ENCODE data around the gene SV2B.

The SV2B gene

DNA sequence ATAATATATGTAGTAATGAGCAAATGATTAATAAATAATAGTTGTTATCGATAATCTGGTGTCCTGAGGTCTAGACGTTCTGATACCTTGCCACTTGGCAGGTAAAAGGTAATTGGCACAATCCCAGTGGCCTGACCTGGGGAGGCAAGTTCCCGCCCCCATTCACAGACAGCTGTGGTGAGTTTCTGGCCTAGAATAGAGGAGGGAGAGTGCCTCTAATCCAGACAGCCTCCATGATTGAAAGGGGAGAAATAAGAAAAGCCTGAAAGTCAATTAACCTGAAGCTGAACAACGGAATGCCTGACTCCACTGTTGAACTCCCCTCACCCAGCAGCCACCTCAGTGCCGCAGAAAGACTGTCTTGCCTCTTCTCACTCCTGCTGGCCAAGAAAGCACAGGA lies 38.1 kb upstream of the SV2B start:
- no peak for DNase-seq (ENCODE audit: low read depth)
- TF ChIP-seq, protein P1, sequence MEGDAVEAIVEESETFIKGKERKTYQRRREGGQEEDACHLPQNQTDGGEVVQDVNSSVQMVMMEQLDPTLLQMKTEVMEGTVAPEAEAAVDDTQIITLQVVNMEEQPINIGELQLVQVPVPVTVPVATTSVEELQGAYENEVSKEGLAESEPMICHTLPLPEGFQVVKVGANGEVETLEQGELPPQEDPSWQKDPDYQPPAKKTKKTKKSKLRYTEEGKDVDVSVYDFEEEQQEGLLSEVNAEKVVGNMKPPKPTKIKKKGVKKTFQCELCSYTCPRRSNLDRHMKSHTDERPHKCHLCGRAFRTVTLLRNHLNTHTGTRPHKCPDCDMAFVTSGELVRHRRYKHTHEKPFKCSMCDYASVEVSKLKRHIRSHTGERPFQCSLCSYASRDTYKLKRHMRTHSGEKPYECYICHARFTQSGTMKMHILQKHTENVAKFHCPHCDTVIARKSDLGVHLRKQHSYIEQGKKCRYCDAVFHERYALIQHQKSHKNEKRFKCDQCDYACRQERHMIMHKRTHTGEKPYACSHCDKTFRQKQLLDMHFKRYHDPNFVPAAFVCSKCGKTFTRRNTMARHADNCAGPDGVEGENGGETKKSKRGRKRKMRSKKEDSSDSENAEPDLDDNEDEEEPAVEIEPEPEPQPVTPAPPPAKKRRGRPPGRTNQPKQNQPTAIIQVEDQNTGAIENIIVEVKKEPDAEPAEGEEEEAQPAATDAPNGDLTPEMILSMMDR (IDR thresholded peaks at IDR 0.05; ENCODE audit: control insufficient read depth, insufficient read depth, low read depth, low read length, missing control alignments), result no peak
- H3K4me3 ChIP-seq (ENCODE audit: control insufficient read depth, low read depth, low read length), result no peak overlapping the region

DNA sequence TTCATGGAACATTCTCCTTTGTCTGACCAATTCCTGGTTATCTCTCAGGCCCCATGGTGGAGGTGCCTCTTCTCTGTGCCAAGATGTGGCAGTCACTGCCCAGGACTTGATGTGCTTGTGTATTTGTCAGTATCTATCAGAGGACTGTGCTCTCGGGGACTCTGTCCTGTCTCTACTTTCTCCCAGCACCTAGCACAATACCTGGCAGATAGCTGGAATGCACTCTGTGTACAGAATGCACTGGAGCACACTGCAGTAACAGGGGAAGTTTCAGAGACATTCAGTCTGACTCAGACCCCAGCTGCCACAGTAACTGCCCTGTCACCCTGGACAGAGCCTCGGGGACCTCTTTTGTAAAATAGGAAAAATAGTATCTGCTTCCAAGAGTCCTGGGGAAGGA lies 34.6 kb upstream of the SV2B start:
- no peak for DNase-seq (ENCODE audit: low read depth)
- H3K4me3 ChIP-seq (ENCODE audit: control insufficient read depth, low read depth, low read length), result no peak overlapping the region
- TF ChIP-seq, protein P1 (IDR thresholded peaks at IDR 0.05; ENCODE audit: control insufficient read depth, insufficient read depth, low read depth, low read length, missing control alignments), result no peak

DNA sequence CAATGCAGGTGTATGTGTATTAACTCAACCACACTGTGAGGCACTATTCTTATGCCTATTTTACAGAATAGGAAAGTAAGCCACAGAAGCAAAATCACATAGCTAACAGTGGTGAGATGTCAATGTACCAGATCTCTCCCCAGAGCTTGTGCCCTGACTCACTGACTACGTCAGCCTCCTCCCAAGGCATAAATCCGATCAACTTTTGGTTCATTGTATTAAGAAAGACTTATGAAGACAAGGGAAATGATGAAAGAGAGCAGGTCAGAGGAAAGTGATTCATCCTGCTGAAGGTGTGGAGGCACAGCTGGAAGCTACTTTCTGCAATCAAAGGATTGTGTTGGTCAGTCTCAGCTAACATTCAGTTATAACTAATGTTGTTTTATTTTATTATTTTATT lies 33.0 kb upstream of the SV2B start:
- DNase-seq (ENCODE audit: low read depth), result no peak
- TF ChIP-seq, protein P1 (IDR thresholded peaks at IDR 0.05; ENCODE audit: control insufficient read depth, insufficient read depth, low read depth, low read length, missing control alignments), result no peak
- H3K4me3 ChIP-seq (ENCODE audit: control insufficient read depth, low read depth, low read length), result no peak overlapping the region

DNA sequence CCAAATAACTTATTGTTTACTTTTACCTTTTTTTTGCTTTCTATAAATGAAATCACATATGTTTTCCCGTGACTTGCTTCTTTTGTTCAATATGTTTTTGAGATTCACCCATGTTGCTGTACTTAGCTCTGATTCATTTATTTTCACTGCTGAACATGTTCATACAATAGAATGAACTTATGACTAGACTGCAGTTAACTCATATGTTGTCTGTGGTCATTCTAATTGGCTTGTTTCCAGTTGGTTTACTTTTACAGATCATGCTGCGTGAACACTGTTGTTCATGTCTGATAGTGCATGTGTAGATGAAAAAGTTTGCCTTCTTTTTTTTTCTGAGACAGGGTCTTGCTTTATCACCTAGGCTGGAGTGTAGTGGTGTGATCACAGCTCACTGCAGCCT lies 31.6 kb upstream of the SV2B start:
- DNase-seq (ENCODE audit: low read depth), result no peak
- H3K4me3 ChIP-seq (ENCODE audit: control insufficient read depth, low read depth, low read length), result no peak overlapping the region
- TF ChIP-seq, protein P1 (IDR thresholded peaks at IDR 0.05; ENCODE audit: control insufficient read depth, insufficient read depth, low read depth, low read length, missing control alignments), result no peak

DNA sequence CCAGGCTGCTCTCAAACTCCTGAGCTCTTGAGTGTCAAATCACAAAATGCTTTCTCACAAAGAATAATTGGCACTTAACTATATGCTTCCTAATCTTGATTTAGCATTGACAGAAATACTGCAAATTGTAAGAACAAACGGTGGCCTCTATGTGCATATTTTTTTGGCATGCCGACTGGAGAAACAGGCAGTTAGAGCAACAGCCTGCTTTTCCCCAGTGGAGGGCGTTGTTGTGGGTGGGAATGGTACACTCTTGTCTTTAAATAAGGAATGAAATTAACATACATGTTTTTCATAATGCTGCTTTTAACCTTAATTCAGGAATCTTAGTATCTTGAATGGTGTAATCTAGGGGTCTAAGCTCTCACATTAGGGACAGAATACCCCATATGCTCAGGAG lies 31.1 kb upstream of the SV2B start:
- no peak overlapping the region for H3K4me3 ChIP-seq (ENCODE audit: control insufficient read depth, low read depth, low read length)
- no peak for DNase-seq (ENCODE audit: low read depth)
- TF ChIP-seq, protein P1 (IDR thresholded peaks at IDR 0.05; ENCODE audit: control insufficient read depth, insufficient read depth, low read depth, low read length, missing control alignments), result no peak

DNA sequence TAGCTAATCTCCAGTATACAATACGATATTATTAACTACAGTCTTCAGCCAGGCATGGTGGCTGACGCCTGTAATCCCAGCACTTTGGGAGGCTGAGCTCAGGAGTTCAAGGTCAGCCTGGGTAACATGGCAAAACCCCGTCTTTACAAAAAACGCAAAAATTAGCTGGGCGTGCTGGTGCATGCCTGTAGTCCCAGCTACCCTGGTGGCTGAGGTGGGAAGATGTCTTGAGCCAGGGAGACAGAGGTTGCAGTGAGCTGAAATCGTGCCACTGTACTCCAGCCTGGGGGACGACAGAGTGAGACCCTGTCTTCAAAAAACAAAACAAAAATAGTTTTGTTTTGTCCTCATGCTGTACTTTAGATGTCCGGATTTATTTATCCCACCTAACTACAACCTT lies 29.2 kb upstream of the SV2B start:
- DNase-seq (ENCODE audit: low read depth), result no peak
- TF ChIP-seq, protein P1 (IDR thresholded peaks at IDR 0.05; ENCODE audit: control insufficient read depth, insufficient read depth, low read depth, low read length, missing control alignments), result no peak
- no peak overlapping the region for H3K4me3 ChIP-seq (ENCODE audit: control insufficient read depth, low read depth, low read length)

DNA sequence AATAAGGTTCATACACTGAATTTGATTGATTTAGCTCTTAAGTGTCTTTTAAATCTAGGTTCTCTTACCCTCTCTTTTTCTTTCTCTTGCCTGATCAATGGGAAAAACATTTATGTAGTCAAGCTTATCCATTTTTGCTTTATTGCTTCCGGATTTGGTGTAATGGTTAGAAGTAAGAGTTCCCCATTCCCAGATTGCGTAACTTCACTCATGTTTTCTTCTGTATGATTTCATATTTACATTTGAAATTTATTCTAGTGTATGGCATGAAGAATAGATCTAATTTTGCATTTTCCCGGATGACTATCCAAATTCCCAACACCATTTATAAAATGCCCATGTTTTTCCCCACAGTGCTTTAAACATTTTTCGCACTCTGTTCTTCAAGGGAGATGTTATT lies 27.9 kb upstream of the SV2B start:
- TF ChIP-seq, protein P1 (IDR thresholded peaks at IDR 0.05; ENCODE audit: control insufficient read depth, insufficient read depth, low read depth, low read length, missing control alignments), result no peak
- no peak overlapping the region for H3K4me3 ChIP-seq (ENCODE audit: control insufficient read depth, low read depth, low read length)
- no peak for DNase-seq (ENCODE audit: low read depth)
